H1 (cell line): ENCODE results near the gene LRRC3C.

Source experiments
- BCL11A ChIP-seq, 2 experiments: IDR thresholded peaks; one replicate each; pipeline ENCODE4 v1.6.1; 2011; ENCODE audit warnings: low read depth in 2 of 2, low read length in 2 of 2, mild to moderate bottlenecking in 2 of 2
- EP300 ChIP-seq, 2 experiments: IDR thresholded peaks; 1 replicate in 1 of 2; 2 replicates in 1 of 2; pipeline ENCODE4 v1.6.1; 2011 to 2012; ENCODE audit warnings: low read depth in 2 of 2, low read length in 2 of 2, mild to moderate bottlenecking in 2 of 2, borderline replicate concordance in 1 of 2, inconsistent platforms in 1 of 2, moderate library complexity in 1 of 2
- EZH2 ChIP-seq: fragments of 200-600 bp; sonication (generic); IDR thresholded peaks from 2 replicates; pipeline ENCODE4 v1.7.1; 2012; ENCODE audit warnings: low read depth, mild to moderate bottlenecking, moderate library complexity, low read length, inconsistent platforms; ENCODE audit not compliant: severe bottlenecking
- HDAC6 ChIP-seq: IDR thresholded peaks from one replicate; pipeline ENCODE4 v1.7.1; 2012; ENCODE audit warnings: low read depth, mild to moderate bottlenecking, inconsistent platforms, low read length, moderate library complexity
- JUN ChIP-seq: IDR thresholded peaks from 2 replicates; pipeline ENCODE4 v1.6.1; 2011; ENCODE audit warnings: low read depth, mild to moderate bottlenecking, improper control_type of control experiment, low read length
- POLR2A ChIP-seq, 2 experiments: IDR thresholded peaks; 1 replicate in 1 of 2; 2 replicates in 1 of 2; pipeline ENCODE4 v1.6.1; 2011; ENCODE audit warnings: low read depth in 2 of 2, low read length in 2 of 2, mild to moderate bottlenecking in 2 of 2; ENCODE audit errors: control extremely low read depth in 1 of 2
- TF ChIP-seq, protein P1 (sequence below), 3 experiments: IDR thresholded peaks; 1 replicate in 2 of 3; 2 replicates in 1 of 3; pipeline versions ENCODE4 v1.5.1 to v1.6.1; 2011; ENCODE audit warnings: low read length in 3 of 3, mild to moderate bottlenecking in 3 of 3, inconsistent platforms in 2 of 3, low read depth in 1 of 3, moderate library complexity in 1 of 3; ENCODE audit not compliant: insufficient read depth in 1 of 3; ENCODE audit errors: control extremely low read depth in 1 of 3

DNA sequence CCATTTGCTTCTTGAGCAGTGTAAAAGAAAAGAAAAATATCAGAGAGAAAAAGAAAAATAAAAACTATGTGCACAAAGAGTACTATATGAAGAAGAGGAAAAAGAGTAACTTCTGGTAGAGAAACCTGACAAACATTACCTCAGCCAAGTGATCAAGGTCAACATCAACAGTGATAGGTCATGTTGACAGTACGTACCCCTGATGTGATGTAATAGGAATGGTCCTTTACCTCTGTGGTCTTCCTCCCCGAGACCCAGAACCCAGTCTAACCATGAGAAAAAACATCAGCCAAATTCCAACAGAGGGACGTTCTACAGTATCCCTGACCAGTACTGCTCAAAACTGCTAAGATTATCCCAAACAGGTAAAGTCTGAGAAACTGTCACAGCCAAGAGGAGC lies 13.5 kb upstream of the LRRC3C start:
- TF ChIP-seq BCL11A (IDR thresholded peaks at IDR 0.05; ENCODE audit: low read depth in 2 of 2, low read length in 2 of 2) (no peak), EZH2 (no peak), JUN (no peak), EP300 (IDR thresholded peaks at IDR 0.05; ENCODE audit: borderline replicate concordance in 1 of 2, low read depth in 2 of 2, low read length in 2 of 2) (no peak), HDAC6 (no peak), POLR2A (IDR thresholded peaks at IDR 0.05; ENCODE audit: control extremely low read depth in 1 of 2, low read depth in 2 of 2, low read length in 2 of 2) (no peak)
- TF ChIP-seq, protein P1, sequence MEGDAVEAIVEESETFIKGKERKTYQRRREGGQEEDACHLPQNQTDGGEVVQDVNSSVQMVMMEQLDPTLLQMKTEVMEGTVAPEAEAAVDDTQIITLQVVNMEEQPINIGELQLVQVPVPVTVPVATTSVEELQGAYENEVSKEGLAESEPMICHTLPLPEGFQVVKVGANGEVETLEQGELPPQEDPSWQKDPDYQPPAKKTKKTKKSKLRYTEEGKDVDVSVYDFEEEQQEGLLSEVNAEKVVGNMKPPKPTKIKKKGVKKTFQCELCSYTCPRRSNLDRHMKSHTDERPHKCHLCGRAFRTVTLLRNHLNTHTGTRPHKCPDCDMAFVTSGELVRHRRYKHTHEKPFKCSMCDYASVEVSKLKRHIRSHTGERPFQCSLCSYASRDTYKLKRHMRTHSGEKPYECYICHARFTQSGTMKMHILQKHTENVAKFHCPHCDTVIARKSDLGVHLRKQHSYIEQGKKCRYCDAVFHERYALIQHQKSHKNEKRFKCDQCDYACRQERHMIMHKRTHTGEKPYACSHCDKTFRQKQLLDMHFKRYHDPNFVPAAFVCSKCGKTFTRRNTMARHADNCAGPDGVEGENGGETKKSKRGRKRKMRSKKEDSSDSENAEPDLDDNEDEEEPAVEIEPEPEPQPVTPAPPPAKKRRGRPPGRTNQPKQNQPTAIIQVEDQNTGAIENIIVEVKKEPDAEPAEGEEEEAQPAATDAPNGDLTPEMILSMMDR (IDR thresholded peaks at IDR 0.05; ENCODE audit: control extremely low read depth in 1 of 3, insufficient read depth in 1 of 3, low read depth in 1 of 3, low read length in 3 of 3): no peak
